ENCODE results near the gene NME5.

Gene NME5

DNA sequence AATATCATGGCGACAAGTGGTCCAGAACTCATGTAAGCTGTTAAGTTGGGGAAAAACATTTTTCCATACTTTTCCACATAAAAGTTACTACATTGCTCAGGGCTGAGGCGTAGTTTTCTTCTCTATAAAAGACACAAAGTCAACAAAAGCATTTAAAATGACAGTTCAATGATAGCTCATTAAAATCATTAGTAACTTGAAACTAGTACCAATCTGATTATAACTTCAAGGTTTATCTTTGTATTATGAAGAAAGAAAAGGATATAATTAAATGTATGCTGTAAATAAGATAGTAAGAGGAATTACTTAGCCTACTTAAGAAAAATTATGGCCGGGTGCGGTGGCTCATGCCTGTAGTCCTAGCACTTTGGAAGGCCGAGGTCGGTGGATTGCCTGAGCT, 9.9 kb downstream of the NME5 start:
- no peak for DNase-seq

DNA sequence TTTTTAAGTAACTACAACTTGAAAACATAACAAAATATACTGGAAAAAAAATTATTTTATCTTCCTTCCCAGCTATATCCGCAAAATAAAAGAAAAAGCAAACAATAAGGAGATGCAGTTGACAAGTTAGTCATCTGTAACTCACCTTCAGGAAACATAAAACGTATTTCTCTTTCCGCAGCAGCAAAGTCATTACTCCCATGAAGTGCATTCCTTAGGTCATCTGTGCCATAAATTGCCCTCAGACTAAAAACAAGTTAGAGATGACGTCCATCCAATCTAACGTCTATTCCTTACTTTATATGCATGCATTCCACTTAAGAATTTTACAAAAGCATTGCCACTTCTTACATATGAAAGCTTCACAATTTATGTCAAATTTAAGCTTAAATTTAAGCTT, 10.9 kb downstream of the NME5 start:
- no peak for DNase-seq

DNA sequence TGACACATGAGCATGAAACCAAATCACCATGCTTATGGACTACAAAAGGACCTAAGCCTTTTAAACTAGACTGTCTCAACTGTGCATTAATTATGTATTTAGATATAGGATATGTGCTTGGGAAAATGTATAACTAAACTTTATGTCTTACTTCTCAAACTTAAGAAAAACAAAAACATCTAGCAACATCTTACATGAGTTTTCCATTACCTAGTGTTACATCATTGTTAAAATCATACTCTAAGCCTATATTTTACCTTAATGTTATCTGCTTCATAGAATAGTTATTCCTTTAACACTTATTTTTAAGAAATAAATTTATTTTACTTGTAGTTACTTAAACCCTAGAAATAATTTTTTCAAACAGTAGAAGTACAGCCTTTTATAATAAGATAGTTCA, 24.0 kb downstream of the NME5 start:
- DNase-seq: no peak

DNA sequence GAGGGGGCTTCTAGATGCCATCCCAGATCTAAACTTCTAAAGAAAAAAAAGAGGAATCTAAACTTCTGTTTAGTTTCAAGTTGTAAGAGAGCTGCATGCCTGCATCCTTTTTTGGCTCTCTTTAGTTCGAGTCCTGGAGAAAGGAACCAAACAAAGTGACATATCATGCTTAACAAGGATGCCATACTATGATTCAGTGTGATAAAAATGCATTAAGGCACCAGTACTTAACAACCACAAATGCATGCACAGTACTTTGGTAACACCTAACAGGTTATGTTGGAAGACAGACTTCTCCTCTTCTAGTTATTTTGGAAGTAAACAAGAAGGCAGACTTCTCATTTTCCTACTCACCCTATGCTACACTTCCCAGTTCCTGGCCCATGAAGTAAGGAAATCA, 27.3 kb downstream of the NME5 start:
- no peak for DNase-seq

DNA sequence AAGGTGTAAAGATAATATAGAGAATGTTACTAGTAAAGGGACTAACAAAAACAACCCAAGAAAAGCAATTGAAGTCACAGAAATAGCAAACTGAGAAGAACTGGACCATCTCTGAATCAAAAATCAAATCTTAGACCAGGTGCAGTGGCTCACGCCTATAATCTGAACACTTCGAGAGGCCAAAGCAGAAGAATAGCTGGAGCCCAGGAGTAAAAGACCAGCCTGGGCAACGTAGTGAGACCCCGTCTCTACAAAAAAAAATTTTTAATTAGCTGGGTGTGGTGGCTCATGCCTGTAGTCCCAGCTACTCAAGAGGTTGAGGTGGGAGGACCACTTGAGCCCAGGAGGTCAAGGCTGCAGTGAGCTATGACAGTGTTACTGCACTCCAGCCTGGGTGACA, 28.0 kb downstream of the NME5 start:
- no peak for DNase-seq

DNA sequence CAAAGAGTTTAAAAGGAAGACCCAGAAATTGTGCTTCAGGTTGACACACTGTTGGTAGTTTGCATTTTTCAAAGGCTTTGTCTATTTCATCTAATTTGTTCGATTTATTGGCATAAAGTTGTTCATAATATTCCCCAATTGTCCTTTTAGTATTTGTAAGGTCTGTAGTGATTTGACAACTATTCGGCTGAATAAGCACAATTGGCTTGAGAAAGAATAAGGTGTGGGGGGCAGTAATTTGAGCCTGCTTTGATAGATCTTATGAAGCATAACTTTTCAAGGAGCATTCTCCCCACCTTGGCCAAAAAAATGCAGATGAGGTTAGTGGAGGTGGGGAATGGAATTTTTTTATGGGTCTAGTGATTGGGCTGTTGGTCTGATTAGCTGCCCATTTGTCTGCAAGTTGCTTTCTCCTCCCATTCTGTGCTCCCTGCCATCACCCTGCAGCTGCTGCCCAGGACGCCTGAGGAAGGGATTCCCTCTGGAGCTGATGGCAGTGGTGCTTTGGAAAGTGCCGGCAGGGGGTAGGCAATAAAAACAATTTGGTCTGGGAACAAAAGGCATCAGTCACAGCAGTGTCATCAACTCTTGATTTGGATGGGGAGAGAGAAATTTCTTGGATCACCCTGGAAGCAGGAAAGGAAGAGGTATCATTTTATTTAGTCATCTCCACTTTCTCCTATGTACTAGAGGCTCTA, 28.8 kb downstream of the NME5 start:
- no peak for DNase-seq

DNA sequence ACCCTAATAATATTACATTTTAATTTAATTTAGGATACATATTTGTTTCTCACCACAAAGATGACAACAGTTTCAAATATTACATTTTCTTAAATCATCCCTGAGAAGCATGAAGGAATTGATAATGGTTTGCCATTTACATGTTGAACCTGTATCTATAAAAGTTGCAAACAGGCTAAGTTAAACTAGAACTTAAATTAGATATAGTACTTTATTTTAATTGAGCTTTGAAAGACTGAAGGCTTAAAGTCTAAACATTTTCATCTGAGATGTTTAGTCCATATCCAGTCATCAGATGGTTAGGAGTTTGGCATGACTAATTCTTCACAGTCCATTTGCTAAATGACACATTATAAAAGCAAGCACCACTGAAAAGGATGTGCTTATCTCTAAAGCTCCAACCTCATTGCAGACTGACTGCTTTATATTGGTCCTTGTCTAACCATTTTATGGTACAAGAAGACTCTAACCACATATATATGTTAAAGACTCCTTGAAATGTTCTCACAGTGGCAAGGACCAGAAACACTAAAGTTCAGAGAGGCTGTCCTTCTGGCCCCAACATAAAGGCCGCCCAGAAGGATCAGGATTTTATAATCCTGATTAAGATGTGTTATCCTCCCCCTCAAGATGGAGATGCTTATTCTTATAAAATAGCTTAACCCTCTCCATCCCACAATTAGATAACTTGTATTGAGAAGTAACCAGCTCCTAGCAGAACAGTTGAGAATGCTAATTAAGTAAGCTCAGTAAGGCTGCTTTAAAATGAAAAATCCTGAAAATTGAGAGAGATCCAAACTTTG, 29.6 kb downstream of the NME5 start:
- no peak for DNase-seq

DNA sequence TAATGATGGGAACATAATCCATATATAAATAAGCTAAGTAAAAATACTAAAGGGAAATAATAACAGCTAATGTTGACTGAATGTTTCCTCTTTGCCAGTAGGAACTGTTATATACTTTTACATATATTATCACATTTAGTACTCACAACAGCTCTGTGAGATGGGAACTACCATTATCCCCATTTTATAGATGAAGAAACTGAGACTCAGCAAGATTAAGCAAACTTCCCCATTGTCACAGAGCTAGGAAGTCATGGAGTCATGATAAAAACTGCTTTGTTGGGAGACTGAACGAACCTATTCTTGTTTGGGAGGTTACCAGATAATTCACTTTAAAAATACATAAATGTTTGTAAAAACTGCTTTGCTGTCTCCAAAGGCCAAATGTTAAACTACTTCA, 32.0 kb downstream of the NME5 start:
- no peak for DNase-seq

DNA sequence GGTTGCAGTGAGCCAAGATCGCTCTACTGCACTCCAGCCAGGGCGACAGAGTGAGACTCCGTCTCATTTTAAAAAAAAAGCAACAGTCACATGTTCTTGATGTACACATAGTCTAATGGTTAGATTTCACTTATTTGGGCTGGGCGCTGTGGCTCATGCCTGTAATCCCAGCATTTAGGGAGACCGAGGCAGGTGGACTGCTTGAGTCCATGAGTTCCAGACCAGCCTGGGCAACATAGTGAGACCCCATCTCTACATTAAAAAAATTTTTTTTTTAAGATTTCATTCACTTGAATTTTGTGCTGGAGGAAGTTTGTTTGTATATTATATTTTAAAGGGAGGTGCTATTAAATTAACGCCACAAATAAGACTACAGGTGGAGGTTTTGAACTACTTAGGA, 33.5 kb downstream of the NME5 start:
- no peak for DNase-seq

DNA sequence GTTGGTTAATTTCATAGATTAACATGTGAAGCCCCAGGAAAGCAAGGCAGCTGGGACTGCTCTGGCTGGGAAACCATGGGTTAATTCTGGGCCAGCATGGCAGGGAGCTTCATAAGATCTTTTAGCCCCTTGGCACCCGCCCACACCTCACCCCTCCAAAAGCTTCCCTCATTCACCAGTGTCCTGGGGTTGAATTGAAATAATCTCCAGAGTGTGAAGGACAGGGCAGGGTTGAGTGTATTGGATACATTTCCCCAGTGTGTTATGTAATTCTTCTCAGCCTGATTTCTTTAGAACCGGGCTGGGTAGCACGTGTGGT, 36.0 kb downstream of the NME5 start:
- no peak for DNase-seq

DNA sequence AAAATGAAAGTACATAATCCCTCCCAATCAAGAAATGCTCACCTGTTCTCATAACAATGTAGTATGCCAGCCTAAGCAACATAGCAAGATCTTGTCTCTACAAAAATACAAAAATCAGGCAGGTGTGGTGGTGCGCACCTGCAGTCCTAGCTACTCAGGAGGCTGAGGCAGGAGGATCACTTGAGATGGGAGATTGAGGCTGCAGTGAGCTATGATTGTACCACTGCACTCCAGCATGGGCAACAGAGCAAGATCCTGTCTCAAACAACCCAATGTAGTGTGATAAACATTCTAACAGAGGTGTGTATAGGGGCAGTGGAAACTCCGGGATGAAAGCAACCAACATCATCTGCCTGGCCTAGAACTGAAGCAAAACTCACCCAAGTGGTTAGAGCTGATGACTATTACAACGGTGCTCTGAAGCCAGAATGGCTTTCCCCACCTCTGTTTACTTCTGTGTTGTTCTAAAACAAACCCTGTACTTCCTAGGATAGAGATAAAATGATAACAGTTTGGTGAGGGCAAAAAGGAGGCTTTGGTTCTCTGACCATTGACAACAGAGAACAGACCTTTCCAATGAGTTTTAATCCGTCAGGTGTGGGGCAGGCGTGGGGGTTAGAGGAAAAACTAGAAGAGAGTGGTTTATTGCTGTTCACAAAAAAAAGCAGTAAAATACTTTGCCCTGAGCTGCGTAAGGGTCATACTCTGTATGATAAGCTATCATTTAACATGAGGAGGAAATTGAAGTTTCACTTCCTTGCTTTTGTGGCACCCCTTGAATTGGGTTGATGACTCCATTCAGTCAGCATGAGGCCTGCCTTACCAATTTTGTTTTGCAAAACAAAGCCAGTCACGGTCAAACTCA, 36.5 kb downstream of the NME5 start:
- DNase-seq: no peak

DNA sequence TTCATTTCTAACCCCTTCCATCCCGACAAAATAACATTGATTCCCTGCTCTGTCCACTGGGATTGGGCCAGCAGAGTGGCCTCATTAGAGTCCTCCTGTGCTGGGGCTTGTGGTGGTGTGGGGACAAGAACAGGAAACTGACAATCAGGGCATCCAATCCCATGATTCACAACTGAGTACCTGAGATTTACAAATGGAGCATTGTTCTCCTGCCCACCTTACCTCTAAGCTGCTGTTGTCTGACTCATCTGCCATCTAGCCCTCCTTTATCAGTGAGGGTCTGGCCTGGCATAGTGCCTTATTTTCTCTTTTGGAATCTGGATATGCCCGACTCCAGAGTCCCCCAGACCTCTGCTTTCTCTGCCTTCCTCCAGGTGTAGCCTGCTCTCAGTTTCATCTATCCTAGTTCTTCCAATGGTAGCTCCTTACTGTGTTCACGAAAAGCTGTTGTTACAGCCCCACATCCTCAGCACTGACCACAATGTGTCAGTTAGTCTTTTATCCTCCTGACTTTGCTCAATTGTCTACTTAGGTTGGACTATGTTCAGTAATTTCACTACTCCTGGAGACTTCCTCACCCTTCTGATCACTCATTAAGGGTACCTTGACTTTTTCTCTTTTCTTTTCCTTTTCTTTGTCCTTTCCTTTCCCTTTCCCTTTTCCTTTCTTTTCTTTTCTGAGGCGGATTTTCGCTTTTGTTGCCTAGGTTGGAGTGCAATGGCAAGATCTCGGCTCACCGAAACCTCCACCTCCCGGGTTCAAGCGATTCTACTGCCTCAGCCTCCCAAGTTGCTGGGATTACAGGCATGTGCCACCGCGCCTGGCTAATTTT, 42.0 kb downstream of the NME5 start:
- DNase-seq: no peak

DNA sequence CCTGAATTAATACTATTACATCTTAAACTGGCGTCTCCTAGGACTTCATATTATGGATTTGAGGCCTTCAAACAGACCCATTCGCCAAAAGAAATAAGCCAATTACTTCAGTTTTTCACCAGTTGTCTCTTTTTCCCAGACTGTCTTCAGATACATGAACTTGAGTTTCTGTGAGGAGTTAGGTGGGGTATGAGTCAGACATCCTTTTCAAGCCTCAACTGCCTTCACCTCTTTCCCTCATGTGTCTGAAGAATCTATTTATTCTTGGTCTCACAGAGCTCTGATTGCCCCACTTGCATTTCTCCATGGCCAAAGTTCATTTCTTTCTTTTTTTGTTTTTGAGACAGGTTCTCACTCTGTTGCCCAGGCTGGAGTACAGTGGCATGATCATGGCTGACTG, 42.9 kb downstream of the NME5 start:
- no peak for DNase-seq

DNA sequence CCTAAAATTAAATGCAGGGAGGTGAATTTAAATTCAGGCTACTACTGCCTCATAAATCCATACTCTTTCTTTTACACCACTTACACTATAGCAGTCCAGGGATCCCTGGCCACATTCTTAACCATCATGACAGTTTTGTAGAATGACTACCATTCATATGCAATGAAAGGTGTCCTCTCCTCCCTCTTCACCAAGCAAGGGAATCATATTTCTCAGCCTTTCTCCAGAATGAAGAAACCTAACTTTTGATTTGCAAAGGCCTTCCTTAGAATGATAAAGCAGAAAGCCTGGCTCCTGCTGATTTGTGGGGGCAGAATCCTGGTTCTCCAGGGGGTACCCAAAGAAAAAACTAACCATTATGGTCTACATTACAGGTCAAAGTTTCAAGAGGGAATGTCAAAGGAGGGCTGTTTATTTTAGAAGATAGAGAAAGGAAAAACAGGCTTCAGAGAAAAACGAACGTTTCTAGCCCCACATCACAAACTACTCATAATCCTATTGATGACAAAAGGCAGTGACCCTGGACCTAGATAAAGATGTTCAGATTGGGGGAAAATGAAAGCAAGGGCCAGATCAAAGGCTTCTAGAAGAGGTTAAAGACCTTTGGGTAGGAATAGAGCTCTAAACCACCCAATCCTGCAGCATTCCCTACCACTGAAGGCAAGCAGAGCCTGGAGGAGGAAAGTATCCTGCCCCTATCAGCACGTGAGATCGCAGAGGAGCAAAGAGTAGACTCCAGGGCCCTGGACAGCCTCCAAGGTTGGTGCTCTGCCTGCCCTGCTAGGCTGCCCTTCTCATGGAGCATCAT, 43.9 kb downstream of the NME5 start:
- no peak for DNase-seq

DNA sequence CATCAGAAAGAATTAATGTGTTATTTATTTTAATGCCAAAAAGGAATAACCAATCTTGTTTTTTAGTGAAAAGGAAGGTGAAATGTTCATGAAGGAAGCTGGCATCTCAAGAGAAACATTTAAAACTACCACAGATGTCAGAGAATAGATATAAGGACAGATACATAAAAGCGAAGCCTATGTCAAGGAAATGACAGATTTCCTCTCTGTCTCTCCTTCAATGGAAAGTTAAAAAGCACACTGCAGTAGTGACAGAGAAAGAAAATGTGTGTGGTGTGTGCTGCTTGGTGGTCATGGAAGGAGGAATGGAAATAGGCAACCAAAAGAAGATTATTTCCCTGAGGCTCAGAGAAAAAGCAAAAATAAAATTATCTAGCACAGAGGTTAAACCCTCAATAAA, 46.2 kb downstream of the NME5 start:
- DNase-seq: no peak

DNA sequence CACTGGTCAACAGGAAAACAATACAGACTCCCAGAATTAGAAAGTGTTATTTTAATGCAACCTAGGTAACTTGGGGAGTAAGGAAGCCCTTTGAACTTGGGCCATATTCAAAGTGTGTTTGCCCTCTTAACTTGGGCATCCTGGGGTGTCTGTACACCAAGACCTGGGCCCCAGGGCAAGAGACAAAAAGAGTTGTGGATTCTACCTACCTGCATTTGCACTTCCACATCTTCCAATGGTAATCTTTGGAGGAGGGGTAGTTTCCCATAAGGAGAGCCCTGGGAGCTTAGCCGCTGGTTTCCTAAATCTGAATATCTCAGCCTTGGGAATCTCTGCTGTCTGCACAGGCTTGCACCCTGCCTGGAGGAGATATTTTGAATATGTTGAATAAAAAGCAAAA, 46.9 kb downstream of the NME5 start:
- no peak for DNase-seq

DNA sequence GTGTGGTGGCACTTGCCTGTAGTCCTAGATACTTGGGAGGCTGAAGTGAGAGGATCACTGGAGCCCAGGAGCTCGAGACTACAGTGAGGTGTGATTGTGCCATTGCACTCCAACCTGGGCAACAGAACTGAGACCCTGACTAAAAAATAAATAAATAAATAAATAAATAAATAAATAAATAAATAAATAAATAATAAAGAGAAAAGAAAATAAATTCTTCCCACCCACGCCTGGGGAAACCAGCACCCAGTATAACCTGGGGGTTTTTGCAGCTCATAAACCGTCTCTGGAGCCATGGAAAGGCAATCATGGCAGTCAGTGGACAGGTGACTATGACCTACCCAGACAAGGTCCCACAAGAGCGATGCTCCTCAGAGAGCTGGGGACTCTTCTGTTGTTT, 47.5 kb downstream of the NME5 start:
- no peak for DNase-seq

DNA sequence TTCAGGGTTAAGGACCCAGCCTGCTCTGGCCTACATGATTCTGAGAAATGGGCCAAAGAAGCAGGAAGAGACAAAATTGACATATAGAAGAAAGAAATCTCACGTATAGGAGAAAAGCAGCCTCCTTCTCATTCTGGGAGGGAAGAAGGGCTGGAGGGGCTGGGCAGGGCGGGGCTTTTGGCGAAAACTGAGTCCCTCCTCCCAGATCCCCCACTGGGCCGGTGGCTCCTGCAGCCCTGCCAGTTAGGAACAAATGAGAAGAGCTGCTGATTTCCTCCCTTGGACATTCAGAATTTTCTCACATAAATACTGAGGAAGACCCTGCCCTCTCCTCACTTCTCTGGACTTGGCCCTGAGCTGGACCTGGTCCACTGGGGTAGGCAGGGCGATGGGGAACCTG, 55.5 kb downstream of the NME5 start, which contains the start of gene WNT8A:
TSS of gene WNT8A (plus strand) at position 332 of the 400 bp plus-strand sequence. CDS start 95 bp downstream, outside the sequence.
- DNase-seq: no peak

DNA sequence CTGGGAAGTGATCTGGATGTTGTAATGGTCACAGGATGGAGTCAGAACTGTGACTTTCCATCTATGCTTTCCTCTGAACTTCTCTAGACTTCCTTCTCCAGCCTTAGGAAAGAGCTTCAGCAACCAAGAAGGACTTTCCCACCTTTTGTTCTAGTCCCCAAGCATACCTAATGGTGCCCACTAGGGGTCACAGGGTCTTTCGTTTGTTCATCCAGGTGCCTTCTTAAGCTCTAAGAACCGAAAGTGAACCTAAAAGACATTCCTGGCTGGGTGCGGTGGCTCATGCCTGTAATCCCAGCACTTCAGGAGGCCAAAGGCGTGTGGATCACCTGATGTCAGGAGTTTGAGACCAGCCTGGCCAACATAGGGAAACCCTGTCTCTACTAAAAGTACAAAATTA, 57.2 kb downstream of the NME5 start:
- no peak for DNase-seq

DNA sequence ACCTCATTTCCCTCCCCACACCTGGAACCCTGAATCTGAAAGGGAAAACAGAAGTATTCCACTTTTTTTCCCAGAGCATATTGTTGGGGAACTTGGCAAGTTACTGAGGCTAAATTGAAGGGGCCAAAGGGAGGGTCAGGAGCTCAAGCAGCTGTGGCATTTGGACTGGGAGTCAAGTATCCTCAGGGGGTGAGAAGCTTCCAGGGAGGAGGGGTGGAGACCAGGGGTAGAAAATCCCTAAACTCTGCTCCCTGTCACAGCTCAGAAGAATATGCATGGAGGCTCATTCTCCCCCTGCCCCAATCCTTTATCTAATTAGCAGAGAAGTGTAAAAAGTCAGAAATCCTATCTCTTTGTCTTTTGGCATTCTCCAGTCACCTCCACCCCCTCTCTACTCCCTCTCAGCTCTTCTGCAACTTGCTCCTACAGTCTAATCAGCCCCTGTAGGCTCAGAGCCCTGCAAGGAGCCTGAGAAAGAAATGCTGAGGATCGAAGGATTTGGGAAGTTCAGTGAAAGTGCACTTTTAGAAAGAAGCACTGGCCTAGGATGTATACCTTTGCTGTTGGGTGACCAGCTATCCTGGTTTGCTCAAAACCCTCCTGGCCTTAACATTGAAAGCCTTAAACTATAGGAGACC, 61.1 kb downstream of the NME5 start:
- DNase-seq: no peak

DNA sequence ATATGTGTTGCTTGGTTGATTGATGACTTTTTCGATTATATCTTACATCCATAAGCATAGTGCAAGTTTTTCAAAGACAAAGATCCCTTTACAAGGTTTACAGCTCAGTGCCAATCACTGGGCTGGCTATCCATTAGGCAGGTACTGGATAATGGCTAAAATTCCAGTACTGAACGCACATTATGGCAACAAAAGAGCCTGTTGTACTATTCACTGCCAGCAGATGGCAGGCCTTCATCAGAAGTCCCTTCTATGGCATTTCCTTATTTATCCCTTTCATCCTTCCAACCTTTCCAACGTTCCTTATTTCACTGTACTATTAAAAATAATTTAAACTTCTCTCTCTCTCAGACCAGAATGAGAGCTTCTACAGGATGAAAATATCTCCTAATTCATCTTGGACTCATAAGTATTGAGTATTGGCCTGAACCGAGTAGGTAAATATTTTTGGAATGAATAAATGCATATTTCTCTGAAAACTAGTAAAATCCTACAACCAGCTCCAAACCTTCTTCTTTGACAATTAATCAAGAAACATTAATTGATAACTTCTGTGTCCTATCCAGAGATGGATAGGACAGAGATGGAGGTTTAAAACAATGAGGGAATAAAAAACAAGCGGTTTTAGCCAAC, 62.0 kb downstream of the NME5 start:
- peak; percentile 27 for DNase-seq

All from CD4-positive, alpha-beta T cell treated with Interferon gamma for 1 hour (primary cell).